GM21367 (cell line): Measurements from ENCODE around the gene TWIST2.

ENCODE experiments used
- ATAC-seq: cut with Tn5 transposase; IDR thresholded peaks from one replicate; pipeline ENCODE4 v1.9.1; 2021; ENCODE audit not compliant: unreplicated experiment

The TWIST2 gene

DNA sequence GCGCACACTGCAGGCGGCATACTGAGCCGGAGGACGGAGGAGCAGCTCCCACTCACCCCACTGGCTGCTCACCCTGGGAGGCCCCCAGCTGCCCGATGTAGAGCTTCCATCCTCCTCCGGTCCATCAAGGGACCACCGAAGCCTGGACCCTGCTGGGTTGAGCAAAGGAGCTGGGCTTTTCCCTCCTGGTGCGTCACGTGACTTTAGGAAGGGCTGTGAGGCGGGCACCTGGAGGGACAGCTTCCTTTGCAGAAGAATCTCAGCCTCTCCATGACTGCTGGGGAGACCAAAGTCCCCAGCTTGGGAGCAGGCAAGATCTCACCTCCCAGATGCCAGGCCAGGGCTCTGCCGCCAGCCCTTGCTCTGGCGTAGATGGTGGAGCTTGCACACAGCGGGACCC, 102.7 kb downstream of the TWIST2 start:
- no peak for ATAC-seq

DNA sequence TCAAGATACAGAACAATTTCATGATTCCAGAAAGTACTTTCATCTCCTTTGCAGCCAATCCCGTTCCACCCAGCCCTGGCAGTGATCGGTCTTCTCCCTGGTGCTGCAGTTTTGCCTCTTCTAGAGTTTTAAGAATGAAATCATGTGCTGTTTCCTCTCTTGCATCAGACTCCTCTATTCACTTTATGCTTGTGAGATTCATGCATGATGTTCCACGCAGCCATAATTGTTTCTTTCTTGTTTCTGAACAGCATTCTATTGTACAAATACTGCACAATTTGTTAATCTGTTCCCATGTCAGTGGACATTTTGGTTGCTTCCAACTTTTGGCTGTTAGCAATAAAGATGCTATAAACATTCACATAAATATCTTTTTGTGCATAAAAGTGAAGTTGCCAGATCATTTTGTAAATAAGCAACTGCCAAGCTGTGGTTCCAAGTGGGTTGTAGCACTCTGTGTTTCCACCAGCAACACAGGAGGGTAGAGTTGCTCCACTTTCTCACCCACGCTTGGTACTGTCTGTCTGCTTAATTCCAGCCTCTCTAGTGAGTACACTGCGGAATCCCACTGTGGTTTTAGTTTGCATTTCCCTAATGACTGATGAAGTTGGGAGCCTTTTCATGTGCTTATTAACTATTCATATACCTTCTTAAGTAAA, 104.5 kb downstream of the TWIST2 start:
- no peak for ATAC-seq

DNA sequence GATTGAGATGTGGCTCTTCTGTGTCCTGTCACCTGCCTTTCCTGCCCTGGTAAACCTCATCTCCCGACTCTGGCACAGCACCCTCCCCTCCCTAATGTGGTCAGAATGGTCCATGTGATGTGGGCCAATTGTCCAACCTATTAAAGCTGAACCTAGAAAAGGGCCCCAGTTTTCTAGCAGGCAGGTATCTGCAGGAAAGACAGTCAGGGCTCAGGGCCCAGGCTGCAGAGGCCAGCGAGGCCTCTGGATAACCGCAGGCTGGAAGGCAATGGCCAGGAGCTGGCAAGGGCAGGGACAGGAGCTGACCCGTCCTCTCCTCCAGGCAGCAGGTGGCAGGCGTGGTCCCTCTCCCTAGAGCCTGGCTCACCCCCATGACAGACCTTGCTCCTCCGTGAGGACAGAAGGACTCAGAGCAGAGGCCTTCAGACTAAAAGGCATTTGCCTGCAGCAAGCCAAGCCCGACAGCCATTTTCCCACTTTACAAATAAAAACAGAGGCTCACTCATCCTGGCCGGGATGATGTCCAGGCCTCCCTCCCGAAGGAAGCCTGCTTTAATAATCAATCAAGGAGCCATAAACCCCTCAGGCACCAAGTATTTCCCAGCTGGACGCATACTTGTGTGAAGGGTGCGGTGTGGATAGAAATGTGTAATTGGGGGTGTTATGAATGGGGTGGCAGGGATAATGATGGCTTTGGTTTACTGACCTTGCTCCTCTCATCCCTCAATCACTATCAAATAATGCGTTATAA, 107.1 kb downstream of the TWIST2 start:
- ATAC-seq, result no peak

DNA sequence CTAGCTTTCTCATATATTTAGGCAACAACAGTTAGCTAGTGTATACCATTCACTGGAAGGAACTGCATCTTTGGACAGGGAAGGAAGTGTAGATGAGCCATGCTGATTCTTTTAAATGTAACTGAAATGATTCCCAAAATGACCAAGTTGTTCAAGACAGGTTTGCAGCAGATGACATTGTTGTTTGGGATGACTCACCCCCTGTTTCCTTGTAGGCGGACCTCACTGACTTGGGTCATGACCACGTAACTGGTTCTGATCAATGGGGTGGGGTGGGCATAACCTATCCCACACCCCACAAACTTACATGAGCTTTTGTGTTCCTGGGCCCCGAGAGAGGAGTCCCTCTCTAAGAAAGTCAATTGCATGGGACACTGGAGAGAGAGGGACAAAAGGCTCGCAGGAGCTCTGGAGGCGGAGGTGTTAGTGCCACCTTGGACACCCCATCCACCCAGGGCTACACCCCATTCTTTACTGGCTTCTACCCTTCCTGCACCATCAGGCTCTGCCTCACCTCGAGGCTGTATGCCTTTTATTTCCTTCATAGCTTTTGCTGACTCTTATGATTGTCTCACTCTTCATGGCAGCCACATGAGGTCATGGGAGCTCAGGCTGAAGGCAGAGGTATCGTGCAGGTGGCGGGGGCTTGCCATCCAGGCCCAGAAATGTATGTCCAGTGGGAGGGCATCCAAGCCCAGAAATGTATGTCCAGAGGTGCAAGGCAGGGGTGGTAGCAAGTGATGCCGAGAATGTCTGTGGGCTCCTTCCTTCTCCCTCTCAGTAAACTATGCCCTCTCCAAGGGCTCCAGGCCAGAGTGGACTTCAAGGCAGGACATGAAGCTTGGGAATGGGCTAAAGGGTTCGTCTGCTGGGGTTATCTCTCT, 108.0 kb downstream of the TWIST2 start:
- ATAC-seq, result no peak

DNA sequence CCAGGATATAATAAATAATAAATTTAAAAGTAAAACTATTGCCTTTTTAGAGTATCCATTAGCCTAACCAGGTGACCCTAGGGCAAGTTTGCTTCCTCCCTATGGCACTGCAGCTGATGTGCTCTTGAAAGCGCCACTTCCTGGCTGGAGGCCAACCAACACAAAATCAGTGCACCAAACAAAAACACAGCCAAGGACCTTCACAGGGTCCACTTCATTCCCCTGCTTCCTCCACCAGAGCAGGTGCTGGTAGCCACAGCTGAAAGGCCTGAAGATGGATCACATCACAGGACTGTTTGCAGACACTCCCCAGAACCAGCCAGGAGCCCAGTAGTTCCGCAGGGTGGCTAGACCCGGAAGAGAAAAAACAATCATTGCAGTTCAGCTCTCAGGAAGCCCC, 108.8 kb downstream of the TWIST2 start:
- no peak for ATAC-seq
